Left ventricle myocardium inferior (tissue), 1 donor: ENCODE measurements around the gene GGTLC1. TPM values are rescaled to one million over a fixed set of nuclear protein-coding genes. Genes with fewer than 3 reads are reported as not detected.

Experiments used
- DNase-seq: peaks from one replicate; pipeline ENCODE4 v3.0.0-alpha.2; 2020
- H3K27ac ChIP-seq: fragments of 200-600 bp; replicated peaks from 2 replicates; pipeline ENCODE4 v1.8.0; 2021
- H3K27me3 ChIP-seq: fragments of 200-600 bp; 2 replicates; pipeline ENCODE4 v1.8.0; 2021; ENCODE audit warnings: low read depth
- H3K36me3 ChIP-seq: fragments of 200-600 bp; 2 replicates; pipeline ENCODE4 v1.8.0; 2021
- H3K4me1 ChIP-seq: fragments of 200-600 bp; 2 replicates; pipeline ENCODE4 v1.8.0; 2021
- H3K4me3 ChIP-seq: fragments of 200-600 bp; 2 replicates; pipeline ENCODE4 v1.8.0; 2021; ENCODE audit warnings: mild to moderate bottlenecking, moderate library complexity
- H3K9me3 ChIP-seq: fragments of 200-600 bp; replicated peaks from 2 replicates; pipeline ENCODE4 v1.8.0; 2021
- intact Hi-C: fragments of 100-400 bp; cut with micrococcal nuclease; formaldehyde crosslinking; loops from one replicate; pipeline ENCODE4 v1.11.0; 2022
- total RNA-seq: library from RNA; stranded (reverse); fragmentation: NEBNext Ultra II Directional; extraction: Animal tissue kit (Norgen Biotek cat#: 25700); gene quantifications from one replicate; pipeline ENCODE4 v1.2.1, GENCODE V29; 2021
- TF ChIP-seq, protein P1 (sequence below): fragments of 200-600 bp; IDR thresholded peaks from 2 replicates; pipeline ENCODE4 v1.8.0; 2021; ENCODE audit warnings: antibody characterized with exemption, mild to moderate bottlenecking, borderline replicate concordance
- donor health status: DM: no; HTN: yes; CAD: no; lungs with severe emphysema.

Gene GGTLC1
- total RNA-seq, 1 donor from 2014 or later: not detected

DNA sequence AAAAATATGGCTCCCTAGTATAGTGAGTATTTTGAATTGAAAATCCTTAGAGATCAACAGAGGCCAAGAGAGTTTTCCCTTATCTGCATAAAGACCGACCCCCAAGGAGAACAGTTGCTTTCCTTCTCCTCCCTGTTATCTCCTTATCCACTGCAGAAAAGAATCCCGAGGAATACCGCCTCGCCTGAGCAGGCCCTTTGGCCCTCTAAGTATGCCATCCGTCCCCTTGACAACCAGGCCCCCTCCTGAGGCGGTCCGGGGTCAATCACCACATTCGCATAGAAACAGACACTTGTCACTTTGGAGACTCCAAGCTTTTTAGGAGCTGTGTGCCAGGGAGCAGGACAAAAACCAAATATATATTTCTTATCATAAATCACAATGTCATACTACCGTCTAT lies 15.9 kb upstream of the GGTLC1 start:
- no peak overlapping the region for H3K4me3 ChIP-seq
- no peak overlapping the region for H3K27ac ChIP-seq
- no peak for DNase-seq
- no peaks in the 10 kb centered on the region for H3K36me3 ChIP-seq
- intact Hi-C loops: no loop called here
- TF ChIP-seq, protein P1, sequence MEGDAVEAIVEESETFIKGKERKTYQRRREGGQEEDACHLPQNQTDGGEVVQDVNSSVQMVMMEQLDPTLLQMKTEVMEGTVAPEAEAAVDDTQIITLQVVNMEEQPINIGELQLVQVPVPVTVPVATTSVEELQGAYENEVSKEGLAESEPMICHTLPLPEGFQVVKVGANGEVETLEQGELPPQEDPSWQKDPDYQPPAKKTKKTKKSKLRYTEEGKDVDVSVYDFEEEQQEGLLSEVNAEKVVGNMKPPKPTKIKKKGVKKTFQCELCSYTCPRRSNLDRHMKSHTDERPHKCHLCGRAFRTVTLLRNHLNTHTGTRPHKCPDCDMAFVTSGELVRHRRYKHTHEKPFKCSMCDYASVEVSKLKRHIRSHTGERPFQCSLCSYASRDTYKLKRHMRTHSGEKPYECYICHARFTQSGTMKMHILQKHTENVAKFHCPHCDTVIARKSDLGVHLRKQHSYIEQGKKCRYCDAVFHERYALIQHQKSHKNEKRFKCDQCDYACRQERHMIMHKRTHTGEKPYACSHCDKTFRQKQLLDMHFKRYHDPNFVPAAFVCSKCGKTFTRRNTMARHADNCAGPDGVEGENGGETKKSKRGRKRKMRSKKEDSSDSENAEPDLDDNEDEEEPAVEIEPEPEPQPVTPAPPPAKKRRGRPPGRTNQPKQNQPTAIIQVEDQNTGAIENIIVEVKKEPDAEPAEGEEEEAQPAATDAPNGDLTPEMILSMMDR: no peak
- peaks cover 9% of the 10 kb centered on the region for H3K4me1 ChIP-seq
- H3K27me3 ChIP-seq: peaks cover 62% of the 10 kb centered on the region
- no peaks in the 10 kb centered on the region for H3K9me3 ChIP-seq

DNA sequence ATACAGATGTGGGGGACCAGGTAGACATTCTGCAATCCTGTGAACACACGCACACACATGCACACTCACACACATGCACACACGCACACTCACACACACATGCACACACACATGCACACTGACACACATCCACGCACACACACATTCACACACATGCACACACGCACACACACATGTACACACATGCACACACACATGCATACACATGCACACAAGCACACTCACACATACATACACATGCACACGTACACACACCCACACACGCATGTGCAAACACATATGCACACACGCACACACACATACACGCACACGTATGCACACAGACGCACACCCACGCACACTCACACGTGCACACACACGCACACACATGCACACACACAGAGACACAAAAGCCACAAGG lies 14.3 kb upstream of the GGTLC1 start:
- H3K4me1 ChIP-seq: peaks cover 9% of the 10 kb centered on the region
- peaks cover 77% of the 10 kb centered on the region for H3K27me3 ChIP-seq
- H3K27ac ChIP-seq: no peak overlapping the region
- no peak for DNase-seq
- no peaks in the 10 kb centered on the region for H3K36me3 ChIP-seq
- H3K4me3 ChIP-seq: no peak overlapping the region
- no peaks in the 10 kb centered on the region for H3K9me3 ChIP-seq
- TF ChIP-seq, protein P1: no peak
- intact Hi-C loops: no loop called here

DNA sequence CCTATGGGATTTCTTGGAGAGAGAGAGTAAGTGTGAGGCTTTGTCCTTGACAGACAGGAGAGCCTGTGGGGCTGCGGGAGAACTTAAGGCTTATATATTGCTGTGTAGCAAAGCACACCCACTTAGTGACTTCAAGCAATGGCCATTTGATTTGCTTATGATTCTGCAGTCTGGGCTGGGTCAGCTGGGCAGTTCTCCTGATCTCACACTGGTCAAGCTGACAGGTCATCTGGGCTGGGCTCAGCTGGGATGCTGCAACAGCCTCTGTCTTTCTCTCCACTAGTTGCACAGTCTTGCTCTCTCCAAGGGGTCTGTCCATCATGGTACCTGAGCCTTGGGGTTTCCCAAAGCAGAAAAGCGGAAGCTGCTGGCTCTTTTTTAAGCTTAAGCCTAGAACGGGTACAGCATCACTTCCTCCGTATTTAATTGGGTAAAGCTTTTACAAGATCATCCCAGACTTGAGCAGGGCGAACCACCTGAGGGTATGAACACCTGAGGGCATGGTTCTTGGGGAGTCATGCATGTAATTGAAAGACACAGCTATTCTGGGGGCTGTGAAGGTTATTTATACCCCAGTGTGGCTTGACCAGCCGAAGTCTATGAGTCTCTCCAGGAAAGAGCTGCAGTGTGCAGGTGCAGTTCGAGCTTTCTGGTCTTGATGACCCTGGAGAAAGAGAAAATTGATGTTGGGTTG lies 13.3 kb upstream of the GGTLC1 start:
- no peak for DNase-seq
- no peaks in the 10 kb centered on the region for H3K9me3 ChIP-seq
- intact Hi-C loops: no loop called here
- H3K4me1 ChIP-seq: peaks cover 2% of the 10 kb centered on the region
- peaks cover 84% of the 10 kb centered on the region for H3K27me3 ChIP-seq
- H3K4me3 ChIP-seq: no peak overlapping the region
- TF ChIP-seq, protein P1: no peak
- H3K36me3 ChIP-seq: no peaks in the 10 kb centered on the region
- H3K27ac ChIP-seq: no peak overlapping the region

DNA sequence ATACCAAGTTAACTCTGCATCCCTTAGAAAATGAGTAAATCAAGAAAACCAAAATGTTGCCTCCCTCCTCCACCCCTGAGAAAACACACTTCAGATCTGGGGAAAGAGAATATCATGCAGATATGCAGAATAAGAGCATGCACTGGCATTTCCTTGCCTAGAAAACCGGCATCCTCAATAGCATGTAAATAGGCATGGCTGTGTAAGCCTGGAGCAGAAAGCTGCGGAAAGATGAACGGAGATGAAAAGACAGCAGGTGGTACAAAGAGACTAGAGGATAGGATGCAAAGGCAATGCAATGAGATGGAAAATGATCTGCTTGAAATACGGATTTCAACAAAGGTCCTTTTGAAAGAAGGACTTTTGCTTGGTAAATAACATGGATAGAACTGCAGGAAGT lies 10.3 kb upstream of the GGTLC1 start:
- no peak overlapping the region for H3K27ac ChIP-seq
- no peak overlapping the region for H3K4me3 ChIP-seq
- DNase-seq: no peak
- intact Hi-C loops: no loop called here
- peaks cover 59% of the 10 kb centered on the region for H3K27me3 ChIP-seq
- no peaks in the 10 kb centered on the region for H3K9me3 ChIP-seq
- no peaks in the 10 kb centered on the region for H3K4me1 ChIP-seq
- H3K36me3 ChIP-seq: no peaks in the 10 kb centered on the region
- TF ChIP-seq, protein P1: no peak

DNA sequence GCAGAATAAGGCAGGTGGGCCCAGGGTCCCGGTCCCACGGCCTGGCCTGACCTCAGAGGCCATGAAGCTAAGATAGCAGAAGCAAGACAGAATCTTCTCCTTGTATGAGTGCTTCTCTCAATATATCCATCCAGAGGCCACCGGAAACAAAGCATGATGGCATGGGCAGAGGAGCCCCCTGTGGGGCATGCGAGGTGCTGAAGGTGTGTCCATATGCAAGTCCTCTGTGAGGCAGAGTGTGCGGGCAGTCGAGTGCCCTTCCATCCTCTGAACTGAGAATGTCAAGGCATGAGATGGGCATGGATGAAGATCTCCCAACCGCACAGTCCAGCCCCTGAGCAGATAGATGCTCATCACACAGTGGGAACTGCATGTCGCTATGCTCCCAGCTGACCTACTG lies 9.8 kb upstream of the GGTLC1 start:
- H3K4me3 ChIP-seq: no peak overlapping the region
- H3K27me3 ChIP-seq: peaks cover 54% of the 10 kb centered on the region
- TF ChIP-seq, protein P1: no peak
- DNase-seq: no peak
- no peaks in the 10 kb centered on the region for H3K4me1 ChIP-seq
- H3K27ac ChIP-seq: no peak overlapping the region
- intact Hi-C loops: no loop called here
- H3K36me3 ChIP-seq: no peaks in the 10 kb centered on the region
- H3K9me3 ChIP-seq: no peaks in the 10 kb centered on the region
